ENCODE measurements around the gene DNAAF2.
"Not testable (repeated sequence)": the region's sequence is repeated elsewhere in the genome, so short reads cannot be mapped to it uniquely, and the experiment has no call there.

DNAAF2 gene

GRCh38 chr14:49621114-49621881, 13.7 kb downstream of the DNAAF2 start:
- DNase-seq: peak; percentile 49 to 66

GRCh38 chr14:49620182-49621113, 14.6 kb downstream of the DNAAF2 start, which contains the start of the genes MGAT2 and RPL36AL:
Gene MGAT2, plus strand, starts transcription at chr14:49620799. Its CDS starts 470 bp downstream, at chr14:49621269.
Gene RPL36AL, minus strand, starts transcription at chr14:49620626. Its CDS starts 1,522 bp downstream, at chr14:49619104.
- DNase-seq: peak; percentile 98

- DNase-seq: no peak
Measured at GRCh38 chr14:49619730-49620129, 15.3 kb downstream of the DNAAF2 start.

GRCh38 chr14:49619273-49619672, 15.8 kb downstream of the DNAAF2 start:
- DNase-seq: not testable (repeated sequence)

- no peak for DNase-seq
Measured at GRCh38 chr14:49617852-49618519, 17.1 kb downstream of the DNAAF2 start.

- no peak for DNase-seq
Measured at GRCh38 chr14:49615776-49616175, 19.3 kb downstream of the DNAAF2 start.

- no peak for DNase-seq
Measured at GRCh38 chr14:49614196-49614595, 20.8 kb downstream of the DNAAF2 start.

- no peak for DNase-seq
Measured at GRCh38 chr14:49612671-49613070, 22.4 kb downstream of the DNAAF2 start.

GRCh38 chr14:49612251-49612650, 22.8 kb downstream of the DNAAF2 start:
- DNase-seq: no peak

- no peak for DNase-seq
Measured at GRCh38 chr14:49607583-49607982, 27.5 kb downstream of the DNAAF2 start.

GRCh38 chr14:49598485-49599300, 36.4 kb downstream of the DNAAF2 start, which contains the start of gene LRR1:
Gene LRR1, plus strand, starts transcription at chr14:49598940. Its CDS starts 81 bp downstream, at chr14:49599021.
- peak; percentile 75 to 79 for DNase-seq

- peak in 1 of 2 experiments; percentile 53 for DNase-seq
Measured at GRCh38 chr14:49598189-49598484, 36.9 kb downstream of the DNAAF2 start.

- peak; percentile 31 to 45 for DNase-seq
Measured at GRCh38 chr14:49594347-49595091, 40.5 kb downstream of the DNAAF2 start.

GRCh38 chr14:49593016-49593415, 42.0 kb downstream of the DNAAF2 start:
- DNase-seq: no peak

- no peak for DNase-seq
Measured at GRCh38 chr14:49589387-49589786, 45.7 kb downstream of the DNAAF2 start.

- DNase-seq: peak; percentile 83 to 87
Measured at GRCh38 chr14:49586673-49587460, 48.2 kb downstream of the DNAAF2 start.

GRCh38 chr14:49585803-49586672, 49.0 kb downstream of the DNAAF2 start, which contains the start of gene RPS29:
Gene RPS29, minus strand, starts transcription at chr14:49586380. Its CDS starts 34 bp downstream, at chr14:49586346.
- peak; percentile 98 for DNase-seq

GRCh38 chr14:49584981-49585640, 49.9 kb downstream of the DNAAF2 start:
- not testable (repeated sequence) for DNase-seq

- no peak for DNase-seq
Measured at GRCh38 chr14:49584058-49584457, 51.0 kb downstream of the DNAAF2 start.
